Liver (tissue), 9 donors: Measurements from ENCODE around the gene SELENOI. TPM values are rescaled to one million over a fixed set of nuclear protein-coding genes. Genes with fewer than 3 reads are reported as not detected.

Experiments used
- DNase-seq: peaks from one replicate; pipeline ENCODE4 v3.0.0-alpha.2; 2017; ENCODE audit warnings: low spot score
- H3K27ac ChIP-seq, 2 donors: one replicate each; pipeline ENCODE4 v1.7.0; 2013; ENCODE audit warnings: inconsistent platforms in 2 of 2, low read length in 2 of 2, control low read depth in 1 of 2, low read depth in 1 of 2, mild to moderate bottlenecking in 1 of 2
- H3K27me3 ChIP-seq, 4 donors: one replicate each; pipeline versions ENCODE4 v1.6.1 to v1.7.0; 2013; ENCODE audit warnings: low read length in 3 of 4, inconsistent platforms in 1 of 4, mild to moderate bottlenecking in 1 of 4, moderate library complexity in 1 of 4; ENCODE audit not compliant: control insufficient read depth in 4 of 4, insufficient read depth in 4 of 4
- H3K36me3 ChIP-seq, 4 donors: one replicate each; pipeline versions ENCODE4 v1.6.1 to v1.7.0; 2013; ENCODE audit warnings: low read length in 3 of 4, mild to moderate bottlenecking in 3 of 4, low read depth in 1 of 4, moderate library complexity in 1 of 4; ENCODE audit not compliant: control insufficient read depth in 4 of 4, insufficient read depth in 3 of 4
- H3K4me1 ChIP-seq, 4 donors: one replicate each; pipeline versions ENCODE4 v1.6.1 to v1.7.0; 2013; ENCODE audit warnings: low read length in 3 of 4, mild to moderate bottlenecking in 3 of 4, moderate library complexity in 1 of 4; ENCODE audit not compliant: control insufficient read depth in 4 of 4, insufficient read depth in 4 of 4
- H3K4me3 ChIP-seq, 3 donors: one replicate each; pipeline versions ENCODE4 v1.6.1 to v1.7.0; 2013; ENCODE audit warnings: low read length in 3 of 3, control low read depth in 1 of 3, low read depth in 1 of 3, mild to moderate bottlenecking in 1 of 3
- H3K9ac ChIP-seq, 2 donors: one replicate each; pipeline ENCODE4 v1.7.0; 2013; ENCODE audit warnings: low read length in 2 of 2, mild to moderate bottlenecking in 2 of 2, moderate library complexity in 2 of 2, control low read depth in 1 of 2, low read depth in 1 of 2
- H3K9me3 ChIP-seq, 4 donors: one replicate each; pipeline versions ENCODE4 v1.6.1 to v1.7.0; 2013; ENCODE audit warnings: low read length in 3 of 4; ENCODE audit not compliant: control insufficient read depth in 4 of 4
- ATF3 ChIP-seq: IDR thresholded peaks from 2 replicates; pipeline ENCODE4 v1.6.1; 2016; ENCODE audit warnings: antibody characterized with exemption
- CTCF ChIP-seq: fragments of 150-350 bp; IDR thresholded peaks from 2 replicates; pipeline ENCODE4 v1.5.1; 2017; ENCODE audit warnings: improper control_type of control experiment, low read depth, low read length; ENCODE audit not compliant: missing input control
- EGR1 ChIP-seq, 2 donors: IDR thresholded peaks; 2 replicates each; pipeline ENCODE4 v1.6.1; 2016 to 2018; ENCODE audit warnings: antibody characterized with exemption in 2 of 2, low read depth in 2 of 2
- FOXA1 ChIP-seq: IDR thresholded peaks from 2 replicates; pipeline ENCODE4 v1.6.1; 2016; ENCODE audit warnings: antibody characterized with exemption
- FOXA2 ChIP-seq: IDR thresholded peaks from 2 replicates; pipeline ENCODE4 v1.6.1; 2016; ENCODE audit warnings: antibody characterized with exemption
- GABPA ChIP-seq, 2 donors: IDR thresholded peaks in 1 of 2; conservative IDR thresholded peaks in 1 of 2; 2 replicates each; pipeline ENCODE4 v1.6.1; 2016; ENCODE audit warnings: antibody characterized with exemption in 2 of 2, mild to moderate bottlenecking in 1 of 2, moderate library complexity in 1 of 2
- HNF4A ChIP-seq, 2 donors: conservative IDR thresholded peaks; 2 replicates each; pipeline ENCODE4 v1.6.1; 2016; ENCODE audit warnings: antibody characterized with exemption in 2 of 2, mild to moderate bottlenecking in 2 of 2
- HNF4G ChIP-seq: IDR thresholded peaks from 2 replicates; pipeline ENCODE4 v1.6.1; 2016; ENCODE audit warnings: antibody characterized with exemption
- JUND ChIP-seq, 2 donors: IDR thresholded peaks; 2 replicates each; pipeline ENCODE4 v1.6.1; 2016; ENCODE audit warnings: antibody characterized with exemption in 2 of 2
- MAX ChIP-seq: IDR thresholded peaks from 2 replicates; pipeline ENCODE4 v1.6.1; 2016; ENCODE audit warnings: antibody characterized with exemption
- NR2F2 ChIP-seq: IDR thresholded peaks from 2 replicates; pipeline ENCODE4 v1.6.1; 2016; ENCODE audit warnings: antibody characterized with exemption
- RAD21 ChIP-seq, 2 donors: IDR thresholded peaks; 2 replicates each; pipeline ENCODE4 v1.6.1; 2016; ENCODE audit warnings: antibody characterized with exemption in 2 of 2, mild to moderate bottlenecking in 2 of 2
- REST ChIP-seq: IDR thresholded peaks from 2 replicates; pipeline ENCODE4 v1.6.1; 2016; ENCODE audit warnings: antibody characterized with exemption, mild to moderate bottlenecking
- RXRA ChIP-seq, 2 donors: IDR thresholded peaks; 2 replicates each; pipeline ENCODE4 v1.6.1; 2017 to 2018; ENCODE audit warnings: antibody characterized with exemption in 2 of 2, mild to moderate bottlenecking in 1 of 2
- SP1 ChIP-seq: IDR thresholded peaks from 2 replicates; pipeline ENCODE4 v1.6.1; 2018; ENCODE audit warnings: antibody characterized with exemption, mild to moderate bottlenecking
- TAF1 ChIP-seq: conservative IDR thresholded peaks from 2 replicates; pipeline ENCODE4 v1.6.1; 2016; ENCODE audit warnings: antibody characterized with exemption, mild to moderate bottlenecking
- YY1 ChIP-seq: IDR thresholded peaks from 2 replicates; pipeline ENCODE4 v1.6.1; 2016; ENCODE audit warnings: antibody characterized with exemption, mild to moderate bottlenecking
- ZBTB33 ChIP-seq: IDR thresholded peaks from 2 replicates; pipeline ENCODE4 v1.6.1; 2016; ENCODE audit warnings: antibody characterized with exemption
- WGBS: extraction: QIAGEN DNeasy Blood & Tissue Kit; methylation state at CpG from one replicate; pipeline ENCODE4 v1.1.7; 2013; 5-methylcytosine and 5-hydroxymethylcytosine counted together
- polyA plus RNA-seq, 2 donors: library from polyadenylated mRNA; stranded (reverse) in 1 of 2; unstranded in 1 of 2; fragments of 200-250 nt in 1 of 2; fragments of >200 nt in 1 of 2; fragmentation: Nextera tagmentation in 1 of 2; extraction: Ambion mirVana in 1 of 2; gene quantifications; one replicate each; pipeline versions ENCODE4 v1.2.1 to v1.2.3, GENCODE V29; 2013 to 2015
- total RNA-seq, 2 donors: library from RNA; depleted of rRNA; stranded (reverse); fragments of >200 nt; gene quantifications; one replicate each; pipeline ENCODE4 v1.2.3, GENCODE V29; 2014
- donor health status: healthy.
- donor health status: healthy.
- donor health status: healthy.
- donor health status: healthy.
- donor health status: healthy.

The SELENOI gene
- total and polyA plus RNA-seq, 4 donors: 6.2 to 55.9 (median 17.5) TPM

GRCh38 chr2:26438926-26439325 is 93.0 kb downstream of the SELENOI start:
- WGBS: 76% methylated on average over 5 of the region's 5 CpGs
- H3K9me3 ChIP-seq: no peaks in the 10 kb centered on the region
- no peaks in the 10 kb centered on the region for H3K4me1 ChIP-seq
- H3K27me3 ChIP-seq: no peaks in the 10 kb centered on the region
- no peak overlapping the region for H3K27ac ChIP-seq
- H3K9ac ChIP-seq: no peak overlapping the region
- no peak overlapping the region for H3K4me3 ChIP-seq
- TF ChIP-seq NR2F2 (no peak), TAF1 (no peak), GABPA (IDR thresholded peaks at IDR 0.05 in 1 of 2, conservative IDR thresholded peaks at IDR 0.05 in 1 of 2) (no peak), CTCF (no peak), ZBTB33 (no peak), SP1 (no peak), EGR1 (IDR thresholded peaks at IDR 0.05; ENCODE audit: low read depth in 2 of 2) (no peak), FOXA2 (no peak), MAX (no peak), JUND (IDR thresholded peaks at IDR 0.05) (no peak), FOXA1 (no peak), YY1 (no peak), HNF4G (no peak), RXRA (IDR thresholded peaks at IDR 0.05) (no peak), ATF3 (no peak), HNF4A (conservative IDR thresholded peaks at IDR 0.05) (no peak), REST (no peak)
- no peak for DNase-seq
- no peaks in the 10 kb centered on the region for H3K36me3 ChIP-seq

- H3K9me3 ChIP-seq: no peaks in the 10 kb centered on the region
- H3K4me3 ChIP-seq: no peak overlapping the region
- DNase-seq: no peak
- WGBS: 94% methylated on average over 2 of the region's 2 CpGs
- H3K27me3 ChIP-seq: no peaks in the 10 kb centered on the region
- no peaks in the 10 kb centered on the region for H3K4me1 ChIP-seq
- no peak overlapping the region for H3K9ac ChIP-seq
- no peak overlapping the region for H3K27ac ChIP-seq
- H3K36me3 ChIP-seq: no peaks in the 10 kb centered on the region
- TF ChIP-seq FOXA1 (no peak), HNF4A (conservative IDR thresholded peaks at IDR 0.05) (no peak), ZBTB33 (no peak), SP1 (no peak), MAX (no peak), TAF1 (no peak), ATF3 (no peak), JUND (IDR thresholded peaks at IDR 0.05) (no peak), EGR1 (IDR thresholded peaks at IDR 0.05; ENCODE audit: low read depth in 2 of 2) (no peak), RAD21 (IDR thresholded peaks at IDR 0.05) (no peak), FOXA2 (no peak), GABPA (IDR thresholded peaks at IDR 0.05 in 1 of 2, conservative IDR thresholded peaks at IDR 0.05 in 1 of 2) (no peak), HNF4G (no peak)
Observed at GRCh38 chr2:26442301-26442700, 96.4 kb downstream of the SELENOI start.
